ENCODE measurements around the gene NECAB3.
"Not testable (repeated sequence)": the region's sequence is repeated elsewhere in the genome, so short reads cannot be mapped to it uniquely, and the experiment has no call there.

Gene NECAB3

GRCh38 chr20:33674294-33675135 lies at the start of gene NECAB3:
TSS of gene NECAB3 (minus strand) at chr20:33674428. CDS start at chr20:33674352, 76 bp downstream.
- DNase-seq (ENCODE audit: low read depth), result no peak

DNA sequence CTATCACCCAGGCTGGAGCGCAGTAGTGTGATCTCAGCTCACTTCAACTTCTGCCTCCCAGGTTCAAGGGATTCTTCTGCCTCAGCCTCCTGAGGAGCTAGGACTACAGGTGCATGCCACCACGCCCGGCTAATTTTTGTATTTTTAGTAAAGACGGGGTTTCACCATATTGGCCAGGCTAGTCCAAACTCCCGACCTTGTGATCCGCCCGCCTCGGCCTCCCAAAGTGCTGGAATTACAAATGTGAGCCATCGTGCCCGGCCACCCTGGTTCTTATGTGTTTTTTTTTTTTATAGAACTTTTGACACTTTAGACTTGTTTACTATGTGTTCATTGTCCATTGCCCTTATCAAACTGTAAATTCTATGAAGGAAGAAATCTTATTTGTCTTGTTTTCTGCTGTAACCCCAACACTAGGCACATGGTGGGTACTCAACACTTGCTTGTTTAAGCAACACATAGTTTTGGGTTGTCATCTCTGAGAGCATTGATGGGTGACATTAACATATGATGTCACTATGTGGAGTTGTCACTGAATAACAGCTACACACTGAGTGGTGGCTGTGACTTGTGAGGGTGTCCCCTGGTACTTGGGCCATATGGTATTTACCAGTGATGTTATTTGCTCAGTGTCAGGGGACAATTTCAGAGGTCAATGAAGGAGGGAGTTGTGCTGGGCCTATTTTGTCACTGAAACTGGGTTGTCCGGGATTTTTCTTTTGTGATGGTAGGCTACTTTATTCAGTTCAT lies 47.3 kb upstream of the NECAB3 start:
- no peak for DNase-seq (ENCODE audit: low read depth)

DNA sequence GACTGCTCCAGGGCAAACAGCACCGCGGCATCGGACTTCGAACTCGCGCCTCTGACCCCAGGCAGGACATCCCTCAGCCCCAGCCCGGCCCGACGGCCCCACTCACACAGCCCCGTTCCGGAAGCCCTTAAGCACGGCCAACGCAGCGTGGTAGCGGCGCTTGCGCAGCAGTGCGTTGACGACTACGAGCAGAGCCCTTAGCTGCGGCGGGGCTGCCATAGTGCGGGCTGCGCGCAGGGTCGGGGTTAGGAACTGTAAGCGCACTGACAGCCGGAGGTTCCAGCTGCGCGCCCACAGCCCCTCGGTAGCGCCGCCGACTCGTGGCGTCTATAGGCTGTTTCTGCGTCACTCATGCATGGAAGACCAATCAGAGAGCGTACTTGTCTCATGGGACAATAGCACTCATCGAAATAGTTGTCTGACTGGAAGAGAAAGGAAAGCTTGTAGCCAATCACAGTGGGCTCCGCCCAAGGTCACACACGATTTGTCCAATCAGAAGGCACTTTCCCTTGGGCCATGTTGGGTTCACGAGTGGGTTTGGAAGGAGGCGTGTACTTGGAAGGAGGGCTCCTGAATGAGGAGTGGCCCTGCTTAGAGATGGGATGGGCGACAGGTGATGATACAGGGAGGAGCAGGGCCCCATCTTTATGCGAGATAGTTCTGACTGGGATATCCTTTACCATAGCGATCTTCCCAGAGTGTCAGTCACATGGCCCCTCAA lies 45.9 kb upstream of the NECAB3 start, which contains the start of gene PXMP4:
Gene PXMP4, minus strand, starts transcription at position 322 of the 721 bp plus-strand sequence. Its CDS starts 103 bp downstream, at position 219.
- peak; percentile 87 for DNase-seq (ENCODE audit: low read depth)

- DNase-seq (ENCODE audit: low read depth), result no peak
Measured at GRCh38 chr20:33719277-33719988, 45.2 kb upstream of the NECAB3 start.

DNA sequence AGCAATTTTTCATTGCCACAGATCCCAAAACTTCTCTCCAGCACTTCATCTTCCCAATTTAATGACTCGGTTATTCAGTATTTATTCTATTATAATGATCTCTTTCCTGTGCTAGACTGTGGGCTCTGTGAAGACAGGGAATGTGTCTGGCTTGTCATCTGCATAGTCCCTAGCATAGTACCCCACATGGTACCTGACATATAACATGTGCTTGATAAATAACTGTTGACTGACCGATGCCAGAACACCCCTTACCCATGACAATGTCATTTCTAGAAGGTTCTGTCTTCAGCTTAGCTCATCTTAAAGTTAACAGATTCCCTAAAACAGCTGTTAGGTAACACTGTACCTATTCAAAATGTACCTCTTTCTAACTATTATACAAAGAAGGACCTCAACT lies 42.3 kb upstream of the NECAB3 start:
- DNase-seq (ENCODE audit: low read depth), result no peak

GRCh38 chr20:33713865-33714367 lies 39.7 kb upstream of the NECAB3 start:
- DNase-seq (ENCODE audit: low read depth), result no peak

DNA sequence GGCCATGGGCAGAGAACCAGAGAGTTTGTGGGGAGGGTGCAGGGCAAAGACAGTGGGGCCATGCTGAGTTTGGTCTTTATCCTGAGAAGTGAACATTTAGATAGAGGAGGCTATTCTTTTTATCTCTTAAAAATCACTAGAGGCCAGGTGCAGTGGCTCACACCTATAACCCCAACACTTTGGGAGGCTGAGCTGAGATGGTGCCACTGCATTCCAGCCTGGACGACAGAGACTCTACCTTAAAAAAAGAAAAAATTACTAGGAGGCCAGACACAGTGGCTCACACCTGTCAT lies 37.2 kb upstream of the NECAB3 start:
- no peak for DNase-seq (ENCODE audit: low read depth)

- DNase-seq (ENCODE audit: low read depth), result no peak
Measured at GRCh38 chr20:33710681-33711445, 36.6 kb upstream of the NECAB3 start.

DNA sequence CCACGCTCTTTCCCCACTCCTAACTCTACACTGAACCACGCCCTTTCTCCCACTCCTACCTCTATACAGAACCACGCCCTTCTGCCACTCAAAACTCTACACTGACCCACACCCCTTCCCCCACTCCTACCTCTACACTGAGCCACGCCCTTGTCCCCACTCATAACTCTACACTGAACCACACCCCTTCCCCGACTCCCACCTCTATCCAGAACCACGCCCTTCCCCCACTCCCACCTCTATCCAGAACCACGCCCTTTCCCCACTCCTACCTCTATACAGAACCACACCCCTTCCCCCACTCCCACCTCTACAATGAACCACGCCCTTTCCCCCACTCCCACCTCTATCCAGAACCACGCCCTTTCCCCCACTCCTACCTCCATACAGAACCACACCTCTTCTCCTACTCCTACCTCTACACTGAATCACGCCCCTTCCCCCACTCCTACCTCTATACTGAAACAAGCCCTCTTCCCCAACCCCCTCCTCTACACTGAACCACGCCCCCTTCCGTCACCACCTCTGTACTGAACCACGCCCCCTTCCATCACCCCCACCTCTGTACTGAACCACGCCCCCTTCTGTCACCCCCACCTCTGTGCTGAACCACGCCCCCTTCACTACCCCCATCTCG lies 35.8 kb upstream of the NECAB3 start:
- DNase-seq (ENCODE audit: low read depth), result no peak

- no peak for DNase-seq (ENCODE audit: low read depth)
Measured at GRCh38 chr20:33709398-33709797, 35.2 kb upstream of the NECAB3 start.

- no peak for DNase-seq (ENCODE audit: low read depth)
Measured at GRCh38 chr20:33707668-33708067, 33.4 kb upstream of the NECAB3 start.

GRCh38 chr20:33704197-33704924 lies 30.1 kb upstream of the NECAB3 start:
- no peak for DNase-seq (ENCODE audit: low read depth)

- DNase-seq (ENCODE audit: low read depth), result no peak
Measured at GRCh38 chr20:33703498-33704137, 29.4 kb upstream of the NECAB3 start.

DNA sequence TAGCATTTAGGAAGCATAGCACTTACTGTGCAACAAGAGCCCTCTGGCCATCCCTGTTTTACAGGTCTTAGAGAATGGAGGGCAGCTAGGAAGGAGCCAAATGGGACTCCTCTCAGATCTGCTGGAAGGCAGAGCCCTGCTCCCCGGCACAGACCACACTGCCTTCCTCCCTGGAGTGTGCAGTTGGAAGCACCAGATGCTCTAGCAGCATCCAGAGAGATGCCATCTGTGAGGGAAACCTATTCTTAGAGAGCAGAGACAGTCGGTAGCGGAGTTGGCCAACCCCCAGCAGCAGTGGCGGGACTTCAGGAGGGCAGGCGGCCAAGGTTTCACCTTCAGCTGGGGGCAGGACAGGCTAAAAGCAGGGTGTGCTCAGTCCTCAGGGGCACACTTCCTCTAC lies 28.6 kb upstream of the NECAB3 start:
- DNase-seq (ENCODE audit: low read depth), result no peak

DNA sequence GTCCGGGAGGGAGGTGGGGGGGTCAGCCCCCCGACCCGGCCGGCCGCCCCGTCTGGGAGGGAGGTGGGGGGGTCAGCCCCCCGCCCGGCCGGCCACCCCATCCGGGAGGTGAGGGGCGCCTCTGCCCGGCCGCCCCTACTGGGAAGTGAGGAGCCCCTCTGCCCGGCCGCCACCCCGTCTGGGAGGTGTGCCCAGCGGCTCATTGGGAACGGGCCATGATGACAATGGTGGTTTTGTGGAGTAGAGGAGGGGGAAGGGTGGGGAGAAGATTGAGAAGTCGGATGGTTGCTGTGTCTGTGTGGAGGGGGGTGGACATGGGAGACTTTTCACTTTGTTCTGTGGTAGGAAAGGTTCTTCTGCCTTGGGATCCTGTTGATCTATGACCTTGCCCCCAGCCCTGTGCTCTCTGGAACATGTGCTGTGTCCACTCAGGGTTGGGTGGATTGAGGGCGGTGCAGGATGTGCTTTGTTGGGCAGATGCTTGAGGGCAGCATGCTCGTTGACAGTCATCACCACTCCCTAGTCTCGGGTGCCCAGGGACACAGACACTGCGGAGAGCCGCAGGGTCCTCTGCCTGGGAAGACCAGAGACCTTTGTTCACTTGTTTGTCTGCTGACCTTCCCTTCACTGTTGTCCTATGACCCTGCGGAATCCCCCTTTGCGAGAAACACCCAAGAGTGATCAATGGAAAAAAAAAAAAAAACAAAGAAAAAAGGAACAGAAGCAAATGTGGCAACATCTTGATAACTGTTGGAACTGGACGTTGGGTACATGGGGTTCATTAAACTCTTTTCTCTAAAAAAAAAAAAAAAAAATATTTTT lies 27.6 kb upstream of the NECAB3 start:
- no peak for DNase-seq (ENCODE audit: low read depth)

DNA sequence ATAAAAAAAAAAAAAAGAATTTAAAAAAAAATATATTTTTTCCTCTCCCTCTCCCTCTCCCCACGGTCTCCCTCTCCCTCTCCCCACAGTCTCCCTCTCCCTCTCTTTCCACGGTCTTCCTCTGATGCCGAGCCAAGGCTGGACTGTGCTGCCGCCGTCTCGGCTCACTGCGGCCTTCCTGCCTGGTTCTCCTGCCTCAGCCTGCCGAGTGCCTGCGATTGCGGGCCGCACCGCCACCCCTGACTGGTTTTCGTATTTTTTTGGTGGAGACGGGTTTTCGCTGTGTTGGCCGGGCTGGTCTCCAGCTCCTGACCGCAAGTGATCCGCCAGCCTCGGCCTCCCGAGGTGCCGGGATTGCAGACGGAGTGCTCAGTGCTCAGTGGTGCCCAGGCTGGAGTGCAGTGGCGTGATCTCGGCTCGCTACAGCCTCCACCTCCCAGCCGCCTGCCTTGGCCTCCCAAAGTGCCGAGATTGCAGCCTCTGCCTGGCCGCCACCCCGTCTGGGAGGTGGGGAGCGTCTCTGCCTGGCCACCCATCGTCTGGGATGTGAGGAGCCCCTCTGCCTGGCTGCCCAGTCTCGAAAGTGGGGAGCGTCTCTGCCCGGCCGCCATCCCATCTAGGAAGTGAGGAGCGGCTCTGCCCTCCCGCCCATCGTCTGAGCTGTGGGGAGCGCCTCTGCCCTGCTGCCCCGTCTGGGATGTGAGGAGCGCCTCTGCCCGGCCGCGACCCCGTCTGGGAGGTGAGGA lies 26.6 kb upstream of the NECAB3 start:
- not testable (repeated sequence) for DNase-seq (ENCODE audit: low read depth)

- DNase-seq (ENCODE audit: low read depth), result not testable (repeated sequence)
Measured at GRCh38 chr20:33698966-33699365, 24.7 kb upstream of the NECAB3 start.

GRCh38 chr20:33697129-33697528 lies 22.9 kb upstream of the NECAB3 start:
- DNase-seq (ENCODE audit: low read depth), result no peak
